ENCODE results near the gene SPDYE3. TPM values are rescaled to one million over a fixed set of nuclear protein-coding genes. Genes with fewer than 3 reads are reported as not detected.
"Not testable (repeated sequence)": the region's sequence is repeated elsewhere in the genome, so short reads cannot be mapped to it uniquely, and the experiment has no call there.

The SPDYE3 gene
- total RNA-seq, 1 donor from 2014 or later: not detected

DNA sequence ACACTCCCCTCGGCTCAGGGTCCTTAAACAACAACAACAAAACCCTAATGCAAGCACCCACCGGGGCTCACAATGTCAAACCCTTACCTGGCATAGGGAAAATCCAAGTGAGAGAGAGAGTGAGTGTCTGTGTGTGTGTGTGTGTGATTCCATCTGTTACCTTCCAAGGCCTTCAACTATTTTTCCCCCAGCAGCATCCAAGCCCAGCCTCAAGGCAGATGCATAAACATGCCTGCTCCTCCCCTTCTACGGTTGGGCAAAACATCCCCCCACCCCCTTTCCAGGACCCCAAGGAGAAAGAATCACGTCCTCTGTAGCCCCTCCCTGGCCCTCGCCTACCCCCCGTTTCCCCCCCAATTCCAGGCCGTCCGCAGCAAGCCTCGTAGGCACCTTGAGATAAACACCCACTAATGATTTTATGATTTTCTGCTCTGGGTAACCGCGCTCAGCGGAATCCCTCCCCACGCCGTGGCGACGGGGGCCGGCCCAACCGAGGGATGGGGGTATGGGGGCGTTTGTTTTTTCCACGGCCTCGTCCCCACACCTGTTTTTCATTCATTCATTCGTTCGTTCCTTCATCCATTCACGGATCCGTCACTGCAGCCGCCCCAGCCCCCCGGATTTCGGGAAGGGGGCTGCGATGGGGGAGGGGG is 36.4 kb upstream of the SPDYE3 start:
- Mint-ChIP-seq H3K27ac (peak overlapping the region; percentile 70), H3K4me1 (ENCODE audit: low read depth) (peaks cover 11% of the 10 kb centered on the region), H3K4me3 (ENCODE audit: low read depth) (peak overlapping the region; percentile 80)
- H3K9me3 Mint-ChIP-seq; DNase-seq (ENCODE audit: low spot score); H3K27me3 Mint-ChIP-seq (ENCODE audit: low read depth); intact Hi-C loops (cut with micrococcal nuclease); H3K36me3 Mint-ChIP-seq (ENCODE audit: low read depth): not testable (repeated sequence)

DNA sequence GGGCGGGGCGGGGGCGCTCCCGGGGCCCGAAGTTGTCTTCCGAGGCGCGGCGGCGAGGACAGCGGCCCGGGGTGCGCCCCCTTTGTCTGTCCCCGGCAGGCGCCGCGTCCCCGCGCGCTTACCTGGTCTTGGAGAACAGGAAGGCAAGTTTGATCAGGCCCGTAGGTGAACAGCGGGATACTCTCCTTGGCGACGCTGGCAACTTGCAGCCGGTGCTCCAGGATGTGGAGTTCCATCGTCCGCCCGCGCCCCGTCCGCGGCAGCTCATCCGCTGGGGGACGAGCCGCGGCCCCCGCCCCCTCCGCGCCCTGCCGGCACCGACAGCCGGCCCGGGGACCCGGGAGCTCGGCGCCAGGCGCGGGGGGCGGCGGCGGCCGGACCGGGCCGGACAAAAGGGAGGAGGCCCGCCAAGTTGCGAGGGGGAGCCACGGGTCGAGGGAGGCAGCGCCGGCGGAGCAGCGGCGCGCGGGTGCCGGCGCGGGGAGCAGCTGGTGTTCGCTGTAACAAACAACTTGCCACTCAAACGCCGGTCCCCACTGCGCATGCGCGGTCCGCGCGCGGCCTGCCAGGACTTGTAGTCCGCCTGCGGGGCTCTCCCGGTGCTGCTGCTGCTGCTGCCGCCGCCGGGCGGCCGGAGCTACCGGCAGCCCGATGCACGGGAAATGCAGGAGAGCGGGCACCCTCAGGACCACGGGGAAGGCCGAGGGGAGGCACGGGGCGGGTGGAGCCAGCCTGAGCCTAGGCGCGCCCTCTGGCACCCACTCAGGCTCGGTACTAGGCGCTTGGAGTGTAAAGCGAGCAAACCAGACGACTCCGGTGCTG is 35.6 kb upstream of the SPDYE3 start:
- Mint-ChIP-seq H3K4me3 (ENCODE audit: low read depth) (peak overlapping the region; percentile 76), H3K27me3 (ENCODE audit: low read depth) (no peaks in the 10 kb centered on the region), H3K4me1 (ENCODE audit: low read depth) (peaks cover 11% of the 10 kb centered on the region), H3K27ac (no peak overlapping the region), H3K36me3 (ENCODE audit: low read depth) (peaks cover 6% of the 10 kb centered on the region), H3K9me3 (no peaks in the 10 kb centered on the region)
- intact Hi-C loops (cut with micrococcal nuclease): no loop called here
- peak; percentile 97 for DNase-seq (ENCODE audit: low spot score)

DNA sequence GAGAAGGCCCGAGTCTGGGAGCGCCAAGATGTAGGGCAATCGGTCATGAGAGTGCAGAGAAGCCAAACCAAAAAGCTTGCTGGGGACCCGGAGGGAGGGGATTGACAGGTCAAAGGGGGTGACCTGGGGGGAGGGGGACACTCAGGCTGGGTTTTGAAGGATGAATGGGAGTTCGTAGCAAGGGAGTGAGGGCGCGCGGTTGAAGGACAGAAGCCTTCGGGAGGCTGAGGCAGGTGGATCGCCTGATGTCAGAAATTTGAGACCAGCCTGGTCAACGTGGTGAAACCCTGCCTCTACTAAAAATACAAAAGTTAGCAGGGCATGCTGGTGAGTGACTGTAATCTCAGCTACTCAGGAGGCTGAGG is 35.0 kb upstream of the SPDYE3 start:
- intact Hi-C loops (cut with micrococcal nuclease); H3K36me3 Mint-ChIP-seq (ENCODE audit: low read depth); DNase-seq (ENCODE audit: low spot score); H3K27ac Mint-ChIP-seq; H3K27me3 Mint-ChIP-seq (ENCODE audit: low read depth); H3K9me3 Mint-ChIP-seq: not testable (repeated sequence)
- Mint-ChIP-seq H3K4me3 (ENCODE audit: low read depth) (peak overlapping the region; percentile 45), H3K4me1 (ENCODE audit: low read depth) (peaks cover 11% of the 10 kb centered on the region)

DNA sequence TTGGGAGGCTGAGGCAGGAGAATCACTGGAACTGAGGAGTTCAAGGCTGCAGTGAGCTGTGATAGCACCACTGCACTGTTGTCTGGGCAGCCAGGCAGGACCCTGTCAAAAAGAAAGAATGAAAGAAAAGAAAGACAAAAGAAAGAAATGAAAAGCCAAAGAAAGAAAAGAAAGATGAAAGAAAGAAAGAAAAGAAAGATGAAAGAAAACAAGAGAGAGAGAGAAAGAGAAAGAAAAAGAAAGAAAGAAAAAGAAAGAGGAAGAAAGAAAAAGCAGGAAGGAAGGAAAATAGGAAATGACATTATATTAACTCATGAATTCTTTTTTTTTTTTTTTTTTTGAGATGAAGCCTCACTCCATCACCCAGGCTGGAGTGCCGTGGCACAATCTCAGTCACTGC is 32.4 kb upstream of the SPDYE3 start:
- no peak for DNase-seq (ENCODE audit: low spot score)
- H3K9me3 Mint-ChIP-seq: no peaks in the 10 kb centered on the region
- peaks cover 11% of the 10 kb centered on the region for H3K4me1 Mint-ChIP-seq (ENCODE audit: low read depth)
- H3K27ac Mint-ChIP-seq: peak overlapping the region; percentile 7
- no peaks in the 10 kb centered on the region for H3K27me3 Mint-ChIP-seq (ENCODE audit: low read depth)
- peaks cover 7% of the 10 kb centered on the region for H3K36me3 Mint-ChIP-seq (ENCODE audit: low read depth)
- no peak overlapping the region for H3K4me3 Mint-ChIP-seq (ENCODE audit: low read depth)
- intact Hi-C loops (cut with micrococcal nuclease): no loop called here

DNA sequence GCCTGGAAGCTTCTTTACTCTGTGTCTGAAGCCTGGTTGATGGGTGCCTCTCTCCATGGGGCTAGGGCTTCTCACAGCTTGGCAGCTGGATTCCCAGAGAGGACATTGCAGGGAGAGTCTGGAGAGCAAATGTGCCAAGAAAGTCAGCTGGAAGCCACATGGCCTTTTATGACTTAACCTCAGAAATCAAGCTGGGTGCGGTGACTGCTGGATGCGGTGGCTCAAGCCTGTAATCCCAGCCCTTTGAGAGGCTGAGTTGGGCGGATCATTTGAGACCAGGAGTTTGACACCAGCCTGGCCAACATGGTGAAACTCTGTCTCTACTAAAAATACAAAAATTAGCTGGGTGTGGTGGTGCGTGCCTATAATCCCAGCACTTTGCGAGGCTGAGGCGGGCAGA is 31.4 kb upstream of the SPDYE3 start:
- H3K36me3 Mint-ChIP-seq (ENCODE audit: low read depth); H3K27me3 Mint-ChIP-seq (ENCODE audit: low read depth); intact Hi-C loops (cut with micrococcal nuclease); H3K9me3 Mint-ChIP-seq; H3K4me1 Mint-ChIP-seq (ENCODE audit: low read depth); H3K4me3 Mint-ChIP-seq (ENCODE audit: low read depth); H3K27ac Mint-ChIP-seq; DNase-seq (ENCODE audit: low spot score): not testable (repeated sequence)

DNA sequence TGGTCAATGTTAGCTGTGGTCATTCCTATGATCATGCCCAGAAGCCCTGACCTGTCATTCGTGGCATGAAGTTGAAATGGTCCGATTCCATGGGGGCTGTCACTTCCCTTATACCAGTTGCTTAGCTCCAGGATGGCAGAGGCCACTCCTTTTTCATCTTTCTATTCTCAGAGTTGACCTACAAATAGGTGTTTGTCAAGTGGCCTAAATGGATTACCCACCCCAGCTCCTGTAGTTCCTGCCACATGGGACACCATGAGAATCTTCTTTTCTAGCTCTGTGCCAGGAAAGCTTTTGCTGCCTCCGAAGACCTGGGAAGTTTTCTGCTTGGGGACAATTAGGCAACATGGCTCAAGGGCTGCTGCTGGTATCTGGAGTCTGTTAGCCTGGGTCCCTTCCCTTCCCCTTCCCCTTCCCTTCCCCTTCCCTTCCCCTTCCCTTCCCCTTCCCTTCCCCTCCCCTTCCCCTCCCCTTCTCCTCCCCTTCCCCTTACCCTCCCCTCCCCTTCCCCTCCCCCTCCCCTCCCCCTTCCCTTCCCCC is 25.4 kb upstream of the SPDYE3 start:
- DNase-seq (ENCODE audit: low spot score); intact Hi-C loops (cut with micrococcal nuclease); H3K27me3 Mint-ChIP-seq (ENCODE audit: low read depth); H3K9me3 Mint-ChIP-seq; H3K4me1 Mint-ChIP-seq (ENCODE audit: low read depth); H3K4me3 Mint-ChIP-seq (ENCODE audit: low read depth); H3K27ac Mint-ChIP-seq: not testable (repeated sequence)
- peaks cover 12% of the 10 kb centered on the region for H3K36me3 Mint-ChIP-seq (ENCODE audit: low read depth)

DNA sequence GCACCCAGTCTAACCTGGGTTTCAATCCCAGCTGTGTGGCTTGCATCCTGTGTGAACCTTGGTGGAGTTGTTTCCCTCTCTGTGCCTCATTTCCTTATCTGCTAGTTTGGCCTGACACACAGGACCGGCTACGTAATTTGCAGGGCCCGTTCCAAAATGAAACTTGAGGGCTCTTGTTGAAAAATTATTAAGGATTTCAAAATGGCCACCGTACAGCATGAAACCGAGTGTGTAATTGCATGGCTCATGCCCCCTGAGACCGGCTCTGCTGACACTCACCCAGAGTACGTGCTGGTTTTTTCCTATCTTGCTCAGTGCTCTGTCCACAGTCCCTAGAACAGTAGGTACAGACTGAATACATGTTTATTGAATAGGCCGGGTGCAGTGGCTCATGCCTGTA is 24.4 kb upstream of the SPDYE3 start:
- H3K4me3 Mint-ChIP-seq (ENCODE audit: low read depth); H3K4me1 Mint-ChIP-seq (ENCODE audit: low read depth); H3K27me3 Mint-ChIP-seq (ENCODE audit: low read depth); H3K9me3 Mint-ChIP-seq; H3K27ac Mint-ChIP-seq; intact Hi-C loops (cut with micrococcal nuclease); DNase-seq (ENCODE audit: low spot score): not testable (repeated sequence)
- H3K36me3 Mint-ChIP-seq (ENCODE audit: low read depth): peaks cover 12% of the 10 kb centered on the region

DNA sequence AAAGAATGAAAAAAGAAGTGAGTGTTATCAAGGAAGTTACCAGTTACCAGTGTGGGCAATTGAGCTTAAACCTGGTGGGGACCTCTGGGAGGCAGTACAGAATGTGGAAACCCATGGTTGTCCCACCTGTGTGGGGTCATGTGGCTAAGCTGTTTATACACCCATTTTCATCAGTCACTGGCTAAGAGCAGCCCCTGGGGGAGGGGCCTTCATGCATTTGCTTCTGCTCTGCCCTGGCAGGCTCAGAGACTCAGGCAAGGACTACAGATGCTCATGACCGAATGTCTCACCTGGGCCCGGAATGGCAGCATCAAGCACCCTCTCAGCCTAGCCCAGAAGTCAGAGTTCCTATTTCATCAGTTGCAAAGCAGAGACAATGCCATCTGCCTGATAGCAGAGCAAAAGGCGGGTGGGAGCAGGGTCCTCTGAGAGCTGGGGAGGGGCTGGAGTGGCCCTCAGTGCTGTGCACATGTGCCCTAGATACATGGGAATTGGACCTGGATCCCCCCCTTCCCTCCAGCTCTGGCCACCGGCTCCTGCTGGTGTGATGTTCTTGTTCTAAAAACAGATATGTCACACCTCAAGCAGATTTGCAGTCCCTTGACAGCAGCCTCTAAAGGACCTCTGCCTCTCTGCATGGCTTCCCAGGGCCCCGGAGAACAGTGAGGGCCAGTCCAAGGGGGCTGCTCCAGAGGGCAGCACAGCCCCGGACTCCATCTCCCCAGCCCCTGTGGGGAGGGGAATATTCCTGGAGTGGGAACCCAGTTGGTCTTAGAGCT is 20.1 kb upstream of the SPDYE3 start:
- DNase-seq (ENCODE audit: low spot score); H3K27ac Mint-ChIP-seq; H3K4me1 Mint-ChIP-seq (ENCODE audit: low read depth); H3K27me3 Mint-ChIP-seq (ENCODE audit: low read depth); H3K9me3 Mint-ChIP-seq; H3K4me3 Mint-ChIP-seq (ENCODE audit: low read depth); intact Hi-C loops (cut with micrococcal nuclease): not testable (repeated sequence)
- H3K36me3 Mint-ChIP-seq (ENCODE audit: low read depth): peaks cover 20% of the 10 kb centered on the region

DNA sequence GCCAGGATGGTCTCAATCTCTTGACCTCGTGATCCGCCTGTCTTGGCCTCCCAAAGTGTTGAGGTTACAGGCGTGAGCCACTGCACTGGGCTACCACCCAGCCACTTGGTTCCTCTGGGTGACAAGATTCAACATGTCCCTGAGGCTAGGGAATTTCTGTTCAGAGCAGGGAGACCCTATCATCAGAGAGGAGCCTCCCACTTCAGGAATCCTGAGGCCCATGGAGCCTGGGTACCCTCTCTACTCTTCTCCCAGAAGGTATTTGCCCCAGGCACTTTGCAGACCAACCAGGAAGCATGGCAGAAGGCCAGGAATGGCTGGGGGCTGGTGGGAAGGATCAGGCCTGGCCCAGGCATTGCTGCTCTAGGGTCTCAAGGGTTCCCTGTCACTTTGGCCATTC is 19.2 kb upstream of the SPDYE3 start:
- DNase-seq (ENCODE audit: low spot score); H3K27ac Mint-ChIP-seq; intact Hi-C loops (cut with micrococcal nuclease); H3K4me1 Mint-ChIP-seq (ENCODE audit: low read depth); H3K27me3 Mint-ChIP-seq (ENCODE audit: low read depth); H3K4me3 Mint-ChIP-seq (ENCODE audit: low read depth); H3K9me3 Mint-ChIP-seq: not testable (repeated sequence)
- peaks cover 24% of the 10 kb centered on the region for H3K36me3 Mint-ChIP-seq (ENCODE audit: low read depth)

DNA sequence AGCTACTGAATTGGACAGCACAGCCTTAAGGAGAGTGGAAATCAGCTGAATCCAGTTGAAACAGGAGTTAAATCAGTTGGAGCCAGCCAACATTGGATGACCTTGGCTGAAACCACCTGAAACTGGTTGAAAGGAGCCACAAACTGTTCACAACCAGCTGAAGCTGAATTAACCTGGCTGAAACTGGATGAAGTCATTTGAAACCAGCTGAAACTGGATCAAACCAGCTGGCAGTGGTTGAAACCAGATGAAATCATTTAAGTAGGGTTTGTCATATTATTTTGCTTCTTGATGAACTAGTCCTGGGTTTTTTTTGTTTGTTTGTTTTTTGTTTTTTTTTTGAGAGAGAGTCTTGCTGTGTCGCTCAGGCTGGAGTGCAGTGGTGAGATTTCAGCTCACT is 15.3 kb upstream of the SPDYE3 start:
- H3K9me3 Mint-ChIP-seq; H3K4me3 Mint-ChIP-seq (ENCODE audit: low read depth); H3K4me1 Mint-ChIP-seq (ENCODE audit: low read depth); DNase-seq (ENCODE audit: low spot score); intact Hi-C loops (cut with micrococcal nuclease); H3K27me3 Mint-ChIP-seq (ENCODE audit: low read depth): not testable (repeated sequence)
- Mint-ChIP-seq H3K27ac (peak overlapping the region; percentile 63), H3K36me3 (ENCODE audit: low read depth) (peaks cover 14% of the 10 kb centered on the region)

DNA sequence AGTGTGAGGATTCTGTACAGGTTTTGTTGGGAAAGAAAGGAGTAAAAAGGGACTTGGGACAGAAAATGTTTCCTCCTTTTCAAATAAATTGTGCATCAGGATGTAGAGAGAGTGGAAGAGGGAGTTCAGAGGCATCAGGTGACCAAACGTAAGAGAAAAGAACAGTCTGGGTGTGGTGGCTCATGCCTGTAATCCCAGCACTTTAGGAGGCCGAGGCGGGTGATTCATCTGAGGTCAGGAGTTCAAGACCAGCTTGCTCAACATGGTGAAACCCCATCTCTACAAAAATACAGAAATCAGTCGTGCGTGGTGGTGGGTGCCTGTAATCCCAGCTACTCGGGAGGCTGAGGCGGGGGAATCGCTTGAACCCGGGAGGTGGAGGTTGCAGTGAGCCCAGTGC is 12.2 kb upstream of the SPDYE3 start:
- H3K4me3 Mint-ChIP-seq (ENCODE audit: low read depth); intact Hi-C loops (cut with micrococcal nuclease); DNase-seq (ENCODE audit: low spot score); H3K9me3 Mint-ChIP-seq; H3K27ac Mint-ChIP-seq; H3K27me3 Mint-ChIP-seq (ENCODE audit: low read depth); H3K4me1 Mint-ChIP-seq (ENCODE audit: low read depth): not testable (repeated sequence)
- H3K36me3 Mint-ChIP-seq (ENCODE audit: low read depth): peaks cover 20% of the 10 kb centered on the region

DNA sequence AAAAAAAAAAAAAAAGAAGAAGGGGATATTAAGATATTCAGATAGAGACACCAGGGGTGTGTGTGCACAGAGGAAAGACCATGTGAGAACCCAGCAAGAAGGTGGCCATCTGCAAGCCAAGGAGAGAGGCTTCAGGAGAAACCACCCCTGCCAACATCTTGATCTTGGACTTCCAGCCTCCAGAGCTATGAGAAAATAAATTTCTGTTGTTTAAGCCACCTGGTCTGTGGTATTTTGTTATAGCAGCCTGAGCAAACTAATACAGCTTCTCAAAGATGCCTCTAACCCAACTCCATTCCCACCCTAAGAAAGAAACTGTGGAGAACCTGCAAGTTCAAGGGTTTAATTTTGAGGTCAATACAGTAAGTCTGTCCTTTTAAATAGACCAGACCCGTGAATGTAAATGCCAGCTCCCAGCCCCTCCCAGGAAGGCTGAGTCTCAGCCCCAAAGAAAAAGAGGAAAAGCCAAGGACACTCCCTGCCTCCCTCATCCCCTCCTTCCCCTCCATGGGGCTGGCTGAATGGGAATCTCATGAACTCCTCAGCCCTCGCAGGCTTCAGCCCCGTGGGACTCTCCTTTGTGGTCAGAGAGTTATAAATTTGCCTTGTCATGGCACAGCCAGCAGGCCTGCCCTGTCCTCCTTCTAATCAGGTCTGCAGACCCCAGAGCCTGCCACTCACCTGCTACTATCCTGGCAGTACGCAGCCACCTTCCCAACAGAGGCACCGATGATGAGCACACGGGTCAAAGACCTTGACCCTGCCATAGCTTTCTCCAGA is 9.5 kb upstream of the SPDYE3 start:
- H3K4me3 Mint-ChIP-seq (ENCODE audit: low read depth); H3K9me3 Mint-ChIP-seq; H3K4me1 Mint-ChIP-seq (ENCODE audit: low read depth); intact Hi-C loops (cut with micrococcal nuclease); H3K27ac Mint-ChIP-seq; H3K27me3 Mint-ChIP-seq (ENCODE audit: low read depth); DNase-seq (ENCODE audit: low spot score); H3K36me3 Mint-ChIP-seq (ENCODE audit: low read depth): not testable (repeated sequence)
